Stimulated activated CD8-positive, alpha-beta memory T cell treated with anti-CD3 and anti-CD28 coated beads, Interleukin-7, amount 100 ng/mL, for 48 hours (primary cell): ENCODE measurements around the gene CYP24A1.

ENCODE experiments used
- DNase-seq, 2 donors: peaks; one replicate each; pipeline ENCODE4 v3.0.0-alpha.2; 2020; ENCODE audit warnings: low read depth in 1 of 2; ENCODE audit errors: extremely low read depth in 1 of 2

Gene CYP24A1

GRCh38 chr20:54176610-54177009 is 2.8 kb upstream of the CYP24A1 start:
- no peak for DNase-seq

GRCh38 chr20:54174457-54175175 is 830 bp upstream of the CYP24A1 start:
- DNase-seq: no peak

GRCh38 chr20:54172856-54173652 is 732 bp downstream of the CYP24A1 start:
- DNase-seq: no peak

- no peak for DNase-seq
Measured at GRCh38 chr20:54172532-54172855, 1.3 kb downstream of the CYP24A1 start.

GRCh38 chr20:54170963-54171362 is 2.8 kb downstream of the CYP24A1 start:
- no peak for DNase-seq

GRCh38 chr20:54170026-54170471 is 3.7 kb downstream of the CYP24A1 start:
- DNase-seq: no peak

- no peak for DNase-seq
Measured at GRCh38 chr20:54168961-54169862, 4.6 kb downstream of the CYP24A1 start.

GRCh38 chr20:54167909-54168872 is 5.6 kb downstream of the CYP24A1 start:
- DNase-seq: no peak

GRCh38 chr20:54166987-54167662 is 6.7 kb downstream of the CYP24A1 start:
- DNase-seq: no peak

GRCh38 chr20:54165803-54166202 is 8.0 kb downstream of the CYP24A1 start:
- no peak for DNase-seq

GRCh38 chr20:54165014-54165413 is 8.8 kb downstream of the CYP24A1 start:
- DNase-seq: no peak

- no peak for DNase-seq
Measured at GRCh38 chr20:54163402-54163801, 10.4 kb downstream of the CYP24A1 start.

- DNase-seq: no peak
Measured at GRCh38 chr20:54162378-54163009, 11.3 kb downstream of the CYP24A1 start.

- no peak for DNase-seq
Measured at GRCh38 chr20:54161821-54162149, 12.0 kb downstream of the CYP24A1 start.

GRCh38 chr20:54161008-54161820 is 12.6 kb downstream of the CYP24A1 start:
- no peak for DNase-seq

- no peak for DNase-seq
Measured at GRCh38 chr20:54160065-54161007, 13.4 kb downstream of the CYP24A1 start.

GRCh38 chr20:54158856-54159418 is 14.8 kb downstream of the CYP24A1 start:
- no peak for DNase-seq
